GM19043 (cell line): Measurements from ENCODE around the gene SMCR8.
"Not testable (repeated sequence)": the region's sequence is repeated elsewhere in the genome, so short reads cannot be mapped to it uniquely, and the experiment has no call there.

Source experiments
- ATAC-seq: cut with Tn5 transposase; IDR thresholded peaks from one replicate; pipeline ENCODE4 v1.9.1; 2021; ENCODE audit warnings: low read depth; ENCODE audit not compliant: unreplicated experiment

The SMCR8 gene

DNA sequence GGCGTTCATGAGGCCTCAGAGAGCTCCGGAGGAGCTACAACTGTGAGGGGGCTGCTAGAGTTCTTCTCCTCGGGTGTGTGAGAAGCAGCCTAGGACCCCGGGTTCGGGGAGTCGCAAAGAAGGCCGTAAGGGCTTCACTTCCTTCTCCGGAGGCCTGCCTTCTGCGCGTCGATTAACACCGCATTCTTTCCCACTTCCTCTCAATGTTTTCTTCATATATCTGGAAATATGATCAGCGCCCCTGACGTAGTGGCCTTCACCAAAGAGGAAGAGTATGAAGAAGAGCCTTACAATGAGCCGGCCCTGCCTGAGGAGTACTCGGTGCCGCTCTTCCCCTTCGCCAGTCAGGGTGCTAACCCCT lies 449 bp downstream of the SMCR8 start:
- ATAC-seq = no peak

DNA sequence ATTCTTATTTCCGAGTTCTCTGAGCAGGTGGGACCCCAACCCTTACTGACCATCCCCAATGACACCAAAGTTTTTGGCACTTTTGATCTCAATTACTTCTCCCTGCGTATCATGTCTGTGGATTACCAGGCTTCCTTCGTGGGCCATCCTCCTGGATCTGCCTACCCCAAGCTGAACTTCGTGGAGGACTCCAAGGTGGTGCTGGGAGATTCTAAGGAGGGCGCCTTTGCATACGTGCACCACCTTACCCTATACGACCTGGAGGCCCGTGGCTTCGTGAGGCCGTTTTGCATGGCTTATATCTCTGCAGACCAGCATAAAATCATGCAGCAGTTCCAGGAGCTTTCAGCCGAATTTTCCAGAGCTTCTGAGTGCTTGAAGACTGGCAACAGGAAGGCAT lies 868 bp downstream of the SMCR8 start:
- no peak for ATAC-seq

DNA sequence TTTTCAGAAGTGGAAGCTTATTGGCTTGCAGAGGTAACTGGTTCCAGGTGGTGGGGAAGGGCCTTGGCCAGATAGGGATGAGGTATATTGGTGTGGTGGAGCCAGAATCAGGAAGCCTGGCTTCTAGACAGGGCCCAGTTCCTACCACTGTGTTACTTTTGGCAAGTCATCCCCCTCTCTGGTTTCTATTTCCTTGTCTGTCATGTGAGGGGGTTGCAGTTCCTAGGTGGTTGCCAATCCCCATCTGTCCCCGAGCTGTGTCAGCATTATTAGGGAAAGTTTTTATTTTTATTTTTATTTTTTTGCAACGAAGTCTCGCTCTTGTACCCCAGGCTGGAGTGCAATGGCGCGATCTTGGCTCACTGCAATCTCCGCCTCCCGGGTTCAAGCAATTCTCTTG lies 3.0 kb downstream of the SMCR8 start:
- no peak for ATAC-seq

DNA sequence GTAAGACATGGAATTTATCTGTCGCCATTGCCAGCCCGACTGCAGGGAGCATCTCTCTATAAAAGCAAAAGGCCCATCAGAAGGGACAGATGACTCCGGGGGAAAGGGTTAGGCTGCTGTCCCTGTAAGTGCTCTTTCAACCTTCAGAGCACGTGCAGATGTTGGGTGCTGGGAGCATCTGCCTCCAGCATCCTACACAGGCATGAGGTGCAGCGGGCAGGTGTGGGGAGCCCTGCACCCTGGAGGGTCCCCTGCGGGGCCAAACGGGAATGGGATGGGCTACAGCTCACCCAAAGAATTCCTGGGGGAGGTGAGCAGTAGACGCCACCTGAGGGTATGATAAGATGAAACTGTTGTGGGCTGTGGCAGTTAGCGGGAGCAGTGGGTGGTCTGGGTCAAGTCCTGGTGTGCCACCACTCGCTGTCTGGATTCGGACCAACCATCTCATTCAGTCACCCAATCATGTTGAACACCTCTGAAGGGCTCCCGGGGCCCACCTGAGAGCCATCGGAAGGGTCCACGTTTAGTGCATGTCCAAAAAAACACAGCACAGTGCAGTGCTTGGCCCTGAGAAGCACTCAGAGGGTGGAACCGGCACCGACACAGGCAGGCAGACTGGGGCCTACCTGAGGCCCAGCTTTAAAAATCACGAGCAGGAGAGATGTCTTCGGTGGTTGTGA lies 3.8 kb downstream of the SMCR8 start:
- no peak for ATAC-seq

DNA sequence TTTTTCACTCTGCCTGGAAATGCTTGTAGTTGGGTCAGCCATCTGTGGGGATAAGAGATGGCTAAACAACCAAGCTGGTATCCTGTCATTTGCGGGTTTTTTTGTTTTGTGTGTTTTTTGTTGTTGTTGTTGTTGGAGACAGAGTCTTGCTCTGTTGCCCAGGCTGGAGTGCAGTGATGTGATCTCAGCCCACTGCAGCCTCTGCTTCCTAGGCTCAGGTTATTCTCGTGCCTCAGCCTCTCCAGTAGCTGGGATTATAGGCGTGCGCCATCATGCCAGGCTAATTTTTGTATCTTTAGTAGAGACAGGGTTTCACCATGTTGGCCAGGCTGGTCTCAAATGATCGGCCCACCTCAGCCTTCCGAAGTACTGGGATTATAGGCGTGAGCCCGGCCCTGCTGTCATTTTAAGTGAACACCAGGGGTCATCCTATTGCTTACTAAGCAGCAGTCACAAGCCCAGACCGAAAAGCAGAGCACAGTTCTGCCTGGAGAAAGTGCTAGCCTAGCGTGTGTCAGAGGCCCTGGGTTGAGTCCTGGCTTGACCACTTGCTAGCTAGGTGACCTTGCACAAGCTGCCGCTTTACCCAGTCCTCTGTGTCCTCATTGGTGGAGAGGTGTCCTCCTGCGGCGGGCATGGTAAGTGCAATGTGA lies 4.6 kb downstream of the SMCR8 start:
- ATAC-seq = no peak

DNA sequence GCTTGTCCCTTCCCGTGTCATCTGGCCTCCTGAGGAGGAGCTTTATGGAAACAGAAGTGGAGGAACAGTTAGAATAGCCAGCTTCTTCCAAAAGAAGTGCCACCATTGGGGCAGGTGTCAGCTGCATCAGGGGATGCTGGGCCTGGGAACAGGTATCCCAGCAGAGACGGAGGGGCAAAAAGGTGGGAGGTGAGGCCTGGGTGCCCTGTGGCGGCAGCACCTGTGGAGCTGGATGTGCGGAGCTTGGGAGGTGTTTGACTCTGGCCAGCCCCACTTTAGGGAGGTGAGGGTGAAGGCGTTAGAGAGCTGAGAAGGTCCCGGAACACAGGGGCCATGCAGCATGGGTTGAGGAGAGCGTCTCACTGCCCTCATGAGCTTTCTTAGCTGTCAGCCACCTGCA lies 5.2 kb downstream of the SMCR8 start:
- ATAC-seq = no peak

DNA sequence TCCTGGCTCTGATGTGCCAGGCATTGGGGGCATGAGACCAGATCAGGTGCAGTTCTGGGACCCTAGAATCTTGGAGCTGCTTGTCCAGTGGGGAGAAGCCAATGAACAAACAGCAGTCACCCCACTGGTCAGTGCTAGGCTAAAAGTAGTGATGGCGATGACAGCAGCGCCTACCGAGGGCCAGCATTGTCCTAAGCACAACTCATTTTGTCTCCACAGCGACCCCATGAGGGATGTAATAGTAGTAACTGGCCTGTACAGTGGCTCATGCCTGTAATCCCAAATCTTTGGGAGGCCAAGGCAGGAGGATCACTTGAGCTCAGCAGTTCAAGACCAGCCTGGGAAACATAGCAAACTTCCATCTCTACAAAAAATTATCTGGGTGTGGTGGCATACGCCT lies 6.2 kb downstream of the SMCR8 start:
- ATAC-seq = no peak

DNA sequence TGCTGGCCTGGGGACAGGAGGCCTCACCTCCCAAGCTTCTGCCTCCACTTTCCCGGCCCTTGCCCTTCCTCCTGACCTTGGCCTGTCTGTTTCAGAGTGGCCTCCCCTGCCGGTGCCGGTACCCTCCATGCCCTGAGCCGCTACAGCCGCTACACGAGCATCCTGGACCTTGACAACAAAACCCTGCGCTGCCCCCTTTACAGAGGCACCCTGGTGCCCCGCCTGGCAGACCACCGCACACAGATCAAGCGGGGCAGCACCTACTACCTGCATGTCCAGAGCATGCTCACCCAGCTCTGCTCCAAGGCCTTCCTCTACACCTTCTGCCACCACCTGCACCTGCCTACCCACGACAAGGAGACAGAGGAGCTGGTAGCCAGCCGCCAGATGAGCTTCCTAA lies 7.4 kb downstream of the SMCR8 start:
- no peak for ATAC-seq

DNA sequence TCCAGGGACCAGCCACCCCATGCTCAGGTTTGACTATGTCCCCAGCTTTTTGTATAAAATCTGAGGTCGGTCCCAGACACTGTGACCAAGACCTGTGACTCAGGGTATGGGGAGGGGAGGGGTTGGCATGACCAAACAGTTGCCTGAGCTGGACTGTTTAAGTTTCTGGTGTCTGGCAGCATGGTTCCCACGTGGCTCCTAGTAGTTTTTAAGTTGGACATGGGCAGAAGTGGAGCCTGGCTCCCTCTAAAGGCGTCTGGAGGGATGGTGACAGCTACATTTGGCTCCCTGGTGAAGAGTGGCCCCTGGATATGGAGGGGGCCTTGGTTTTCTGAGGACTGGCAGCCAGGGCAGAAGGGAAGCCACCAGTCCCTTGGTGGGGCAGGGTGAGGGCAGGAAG lies 7.9 kb downstream of the SMCR8 start:
- no peak for ATAC-seq

DNA sequence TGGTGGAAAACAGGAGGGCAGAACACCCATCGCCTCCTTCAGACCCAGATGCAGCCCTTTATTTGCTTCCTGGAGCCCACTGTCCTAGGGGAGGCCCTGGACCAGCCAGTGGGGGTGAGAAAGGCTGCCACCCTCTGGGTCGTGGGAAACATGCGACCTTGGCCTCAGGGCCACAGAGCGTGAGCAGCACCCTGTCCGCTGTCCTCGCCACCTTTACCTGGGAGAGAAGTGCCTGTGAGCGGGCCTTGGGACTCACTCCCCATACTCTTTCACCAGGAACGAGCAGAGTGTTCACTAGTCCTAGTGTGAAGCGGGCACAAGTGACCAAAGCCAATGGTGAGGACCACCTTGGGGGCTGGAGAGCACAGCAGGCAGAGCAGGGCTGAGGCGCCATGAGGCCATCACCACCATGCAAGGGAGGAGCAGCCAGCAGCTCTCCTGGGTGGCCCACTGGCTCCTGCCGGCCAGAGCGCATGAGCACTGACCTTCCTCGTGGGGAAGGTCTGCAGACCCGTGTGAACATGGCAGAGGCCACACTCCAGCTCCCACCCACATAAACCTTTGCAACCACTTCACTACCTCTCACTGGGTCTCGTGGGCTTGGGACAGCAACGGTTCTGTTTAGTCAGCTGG lies 8.5 kb downstream of the SMCR8 start:
- ATAC-seq = no peak

DNA sequence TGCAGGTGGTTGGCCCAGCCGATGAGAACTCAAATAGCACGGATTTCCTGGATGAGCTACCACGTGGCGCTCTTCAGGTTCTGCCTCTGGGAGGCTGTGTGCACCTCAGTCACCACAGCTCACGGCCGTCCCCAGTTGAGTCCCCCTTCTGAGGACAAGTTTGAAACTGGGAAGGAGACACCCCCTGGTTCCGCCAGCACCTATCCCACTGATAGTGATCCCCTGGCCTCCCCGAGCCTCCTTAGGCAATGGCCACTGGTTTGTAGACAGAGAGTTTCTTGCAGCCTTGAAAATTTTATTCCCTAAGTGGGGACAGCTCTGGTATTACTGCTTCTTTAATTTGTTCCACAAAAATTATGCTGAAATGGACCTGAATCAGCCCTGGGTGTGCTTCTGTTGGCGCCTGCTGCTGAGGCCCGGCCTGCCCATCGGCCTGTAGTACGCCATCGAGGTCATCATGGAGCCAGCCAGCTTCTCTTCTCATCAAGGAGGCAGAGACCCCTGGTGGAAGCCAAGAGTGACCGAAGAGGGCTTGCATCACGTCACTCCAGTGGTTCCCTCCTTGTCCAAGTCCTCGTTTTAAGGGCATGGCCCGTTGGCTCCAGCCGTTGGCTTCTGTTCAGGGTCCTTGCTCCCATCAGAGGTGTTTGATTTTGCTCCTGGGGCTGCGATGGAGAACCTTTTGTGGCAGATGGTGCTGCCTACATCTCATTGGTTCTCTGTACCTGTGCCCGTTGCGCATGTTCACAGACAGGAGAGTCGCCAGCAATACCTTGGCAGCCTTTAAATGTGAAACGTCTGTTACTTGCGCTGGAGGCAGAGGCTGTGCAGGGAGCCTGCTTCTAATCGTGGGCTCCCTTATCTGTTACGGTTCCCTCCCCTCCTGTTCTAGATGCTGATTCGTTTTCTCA lies 9.3 kb downstream of the SMCR8 start:
- ATAC-seq = no peak

DNA sequence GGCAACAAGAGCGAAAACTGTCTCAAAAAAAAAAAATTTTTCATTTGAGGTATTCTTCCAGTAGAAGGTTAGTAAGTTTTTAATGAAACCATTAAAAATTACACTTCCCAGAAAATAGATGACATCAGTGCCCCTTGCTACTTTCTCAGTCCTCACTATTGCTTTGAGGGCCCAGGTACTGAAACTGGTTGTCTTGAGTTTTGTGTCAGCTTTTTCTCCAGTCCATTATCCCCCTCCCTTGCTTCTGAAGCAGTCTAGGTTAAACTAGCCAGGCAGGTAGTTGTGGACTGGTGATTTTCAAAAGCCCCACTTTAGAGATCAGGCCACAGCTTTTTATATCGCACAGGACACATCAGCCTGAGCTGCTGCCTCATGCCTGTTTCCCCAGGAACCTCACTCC lies 10.9 kb downstream of the SMCR8 start:
- ATAC-seq = no peak

DNA sequence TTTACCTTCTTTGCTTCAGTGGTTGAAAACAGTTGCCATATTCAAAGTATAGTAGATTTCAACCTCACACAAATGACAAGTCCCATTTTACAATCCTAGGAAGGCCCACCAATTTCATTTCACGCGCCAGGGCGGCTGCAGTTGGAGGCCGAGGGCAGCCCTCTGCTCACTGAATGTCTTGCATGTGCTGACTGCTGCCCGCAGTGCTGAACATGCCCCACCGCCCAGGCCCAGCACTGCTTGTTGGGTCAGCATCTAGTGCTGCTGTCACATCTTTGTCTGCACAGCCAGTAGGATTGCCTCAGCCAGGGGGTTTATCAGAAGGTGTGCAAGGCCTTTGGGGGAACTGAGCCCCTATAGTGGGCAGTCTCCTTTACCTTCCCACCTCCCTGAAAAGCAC lies 11.5 kb downstream of the SMCR8 start:
- ATAC-seq = no peak

DNA sequence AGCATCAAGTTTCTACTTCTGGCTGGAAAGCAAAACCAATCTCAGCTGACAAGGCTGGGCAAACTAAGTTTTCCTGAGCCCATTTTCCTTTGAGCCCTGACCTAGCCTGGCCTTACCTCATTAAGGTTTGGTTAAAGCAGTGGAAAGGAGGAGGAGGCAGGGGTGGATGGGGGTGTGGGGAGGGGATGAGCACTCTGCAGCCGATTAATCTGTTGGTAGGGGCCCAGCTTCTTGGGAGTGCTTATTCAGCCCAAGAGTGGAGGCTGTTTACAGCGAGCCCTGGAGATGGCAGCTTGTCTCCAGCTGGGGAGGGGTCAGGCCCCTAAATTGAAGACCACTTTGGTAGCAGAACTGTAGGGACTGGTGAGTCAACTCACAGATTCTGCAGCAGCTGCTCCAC lies 12.0 kb downstream of the SMCR8 start:
- ATAC-seq = no peak

DNA sequence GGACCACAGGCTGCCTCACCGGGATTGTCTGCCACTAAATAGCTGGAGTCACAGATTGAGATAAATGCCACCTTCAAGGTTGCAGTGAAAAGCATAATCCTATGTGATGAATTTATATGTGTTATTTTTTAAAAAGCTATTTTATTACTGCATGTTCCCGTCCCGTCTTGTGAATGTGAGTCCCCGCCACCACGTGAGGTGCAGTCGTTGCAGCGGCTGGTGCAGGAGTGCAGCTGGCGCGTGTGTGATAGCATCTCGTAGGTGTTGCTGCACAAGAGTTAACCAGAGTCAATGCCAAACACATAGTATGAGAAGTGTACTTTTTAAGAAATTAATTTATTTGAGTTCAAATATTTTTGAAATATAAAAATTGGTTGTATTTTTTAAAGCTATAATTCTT lies 12.5 kb downstream of the SMCR8 start:
- ATAC-seq = no peak

DNA sequence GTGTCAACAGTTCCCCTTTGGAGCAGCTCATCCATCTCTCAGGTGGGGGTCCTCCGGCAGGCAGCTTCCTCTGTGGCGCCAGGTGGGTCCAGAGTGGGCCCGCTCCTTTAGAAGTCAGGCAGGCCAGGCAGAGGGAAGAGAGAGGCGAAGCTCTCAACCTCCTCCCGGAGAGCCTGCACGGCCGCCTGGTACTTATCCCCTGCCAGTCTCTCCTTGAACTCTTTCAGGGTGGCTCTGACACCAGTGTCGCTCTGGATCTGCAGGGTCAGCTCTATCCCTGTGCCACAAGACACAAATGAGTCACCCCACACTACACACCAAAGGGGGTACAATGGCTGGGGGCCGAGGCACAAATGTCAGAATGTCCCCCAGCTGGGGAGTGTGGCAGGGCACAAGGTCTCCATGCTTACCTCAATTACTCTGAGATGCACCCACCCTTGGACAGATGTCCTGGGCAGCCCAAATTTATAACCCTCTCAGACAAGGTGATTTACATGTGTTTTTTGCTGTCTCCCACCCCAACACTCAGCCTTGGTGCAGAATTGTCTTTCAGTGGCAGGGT lies 13.6 kb downstream of the SMCR8 start:
- no peak for ATAC-seq

DNA sequence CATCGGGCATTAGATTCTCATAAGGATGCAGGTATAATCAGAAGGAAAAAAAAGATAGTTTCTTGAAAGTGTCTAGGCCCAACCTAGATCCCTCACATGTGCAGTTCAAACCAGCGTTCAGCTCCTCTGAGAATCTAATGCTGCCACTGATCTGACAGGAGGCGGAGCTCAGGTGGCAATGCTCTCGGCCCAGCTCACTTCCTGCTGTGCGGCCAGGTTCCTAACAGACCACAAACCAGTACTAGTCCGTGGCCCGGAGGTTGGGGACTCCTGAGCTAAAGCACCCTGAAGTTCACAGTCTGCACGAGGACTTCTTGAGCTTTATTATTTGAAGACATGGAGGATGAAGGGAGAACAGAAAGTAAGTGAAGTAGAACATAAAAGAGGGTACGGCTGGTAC lies 16.8 kb downstream of the SMCR8 start:
- no peak for ATAC-seq

DNA sequence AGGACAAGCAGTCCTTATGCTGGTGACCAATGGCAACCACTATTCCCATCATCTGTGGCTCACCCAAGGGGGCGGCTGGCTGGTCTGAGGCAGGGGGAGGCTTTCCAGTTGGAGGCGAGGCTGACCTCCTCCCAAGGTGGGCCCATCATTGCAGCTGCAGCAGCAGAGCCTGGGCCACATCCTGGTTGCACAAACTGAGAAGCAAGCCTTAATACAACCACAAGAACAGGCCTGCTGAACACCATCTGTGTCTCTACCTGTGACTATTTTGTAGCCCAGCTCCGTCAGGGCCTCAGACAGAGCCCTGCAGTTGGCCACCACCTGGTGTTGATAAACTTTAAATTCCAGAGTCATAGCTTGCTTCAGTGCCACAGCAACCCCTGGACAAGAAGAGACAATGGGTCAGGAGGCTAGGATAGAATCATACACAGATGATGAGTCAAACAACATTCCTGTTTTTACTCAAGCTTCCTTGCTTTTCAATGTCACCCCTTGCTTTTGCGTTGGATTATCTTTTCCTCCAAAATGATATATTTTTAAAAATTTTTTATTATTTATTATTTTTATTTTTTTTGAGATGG lies 17.9 kb downstream of the SMCR8 start:
- ATAC-seq = no peak

DNA sequence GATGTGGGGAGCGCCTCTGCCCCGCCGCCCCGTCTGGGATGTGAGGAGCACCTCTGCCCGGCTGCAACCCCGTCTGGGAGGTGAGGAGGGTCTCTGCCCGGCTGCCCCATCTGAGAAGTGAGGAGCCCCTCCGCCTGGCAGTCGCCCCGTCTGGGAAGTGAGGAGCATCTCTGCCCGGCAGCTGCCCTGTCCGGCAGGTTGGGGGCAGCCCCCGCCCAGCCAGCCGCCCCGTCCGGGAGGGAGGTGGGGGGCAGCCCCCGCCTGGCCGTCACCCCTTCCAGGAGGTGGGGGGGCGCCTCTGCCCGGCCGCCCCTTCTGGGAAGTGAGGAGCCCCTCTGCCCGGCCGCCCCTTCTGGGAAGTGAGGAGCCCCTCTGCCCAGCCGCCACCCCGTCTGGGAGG lies 23.1 kb downstream of the SMCR8 start:
- ATAC-seq = not testable (repeated sequence)

DNA sequence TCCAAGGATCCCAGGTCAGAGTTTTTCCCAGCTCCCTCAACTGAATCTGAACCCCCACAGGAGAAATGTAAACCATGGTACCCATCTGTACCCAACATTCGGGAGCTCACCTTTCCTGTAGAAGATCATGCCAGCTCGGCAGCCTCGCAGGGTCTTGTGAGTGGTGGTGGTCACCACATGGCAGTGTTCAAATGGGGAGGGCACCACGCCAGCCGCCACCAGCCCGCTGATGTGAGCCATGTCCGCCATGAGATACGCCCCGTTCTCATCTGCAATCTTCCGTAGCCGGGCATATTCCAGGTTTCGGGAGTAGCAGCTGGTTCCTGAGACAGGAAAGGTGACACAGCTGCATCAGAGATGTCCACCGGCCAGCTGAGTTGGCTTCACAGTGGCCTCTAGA lies 24.8 kb downstream of the SMCR8 start:
- ATAC-seq = no peak

DNA sequence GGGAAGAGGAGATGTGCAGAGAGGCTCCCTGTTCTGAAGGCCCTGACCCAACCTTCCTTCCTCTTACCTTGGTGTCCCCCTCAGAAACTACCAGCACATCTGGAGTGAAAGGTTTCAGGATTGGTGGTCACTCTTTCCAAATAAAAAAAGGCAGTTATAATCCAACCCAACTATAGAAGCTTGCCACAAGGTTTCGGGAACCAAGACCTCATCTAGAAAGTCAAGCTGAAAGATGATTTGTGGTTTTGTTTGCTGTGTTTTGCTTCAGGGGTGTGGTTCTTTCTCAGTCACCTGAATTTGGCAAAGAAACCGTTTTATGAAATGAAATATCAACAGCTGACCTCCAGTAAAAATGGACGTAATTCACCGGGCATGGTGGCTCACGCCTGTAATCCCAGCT lies 28.9 kb downstream of the SMCR8 start:
- ATAC-seq = no peak
